ENCODE data around the gene TNS3. TPM values are rescaled to one million over a fixed set of nuclear protein-coding genes. Genes with fewer than 3 reads are reported as not detected.

TNS3 gene
- total and polyA plus RNA-seq, 2 donors (not counting 3 experiments of a cell fraction or from before 2014, with no cell fraction given) = 10.4 to 45.1 TPM

DNA sequence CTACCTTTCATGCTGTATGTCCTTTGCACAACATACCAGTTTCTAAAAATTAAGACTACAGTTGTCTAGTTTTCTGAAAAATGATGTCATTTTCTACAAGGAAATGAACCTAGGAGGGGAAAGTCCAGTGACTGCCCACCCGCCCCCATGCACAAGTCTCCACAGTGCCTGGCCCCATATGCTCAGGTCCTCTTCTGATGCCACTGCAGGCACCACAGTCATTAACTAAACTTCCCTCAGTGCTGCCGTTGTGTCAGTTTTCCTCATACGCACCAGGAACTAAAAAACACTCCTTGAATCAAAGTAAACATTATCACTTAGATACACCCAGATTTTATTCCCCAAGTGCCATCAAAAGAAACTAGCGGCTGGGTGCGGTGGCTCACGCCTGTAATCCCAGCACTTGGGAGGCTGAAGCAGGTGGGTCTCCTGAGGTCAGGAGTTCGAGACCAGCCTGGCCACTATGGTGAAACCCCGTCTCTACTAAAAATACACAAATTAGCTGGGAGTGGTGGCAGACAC lies 6.9 kb upstream of the TNS3 start:
- H2AFZ ChIP-seq (ENCODE audit: low read depth, low read length) = no peak overlapping the region
- intact Hi-C loops (cut with micrococcal nuclease) = loop anchor here (10.0 kb wide), 1 partner anchor 324 kb away; no protein-coding TSS in a partner anchor
- no peaks in the 10 kb centered on the region for H3K79me2 ChIP-seq (ENCODE audit: control insufficient read depth, insufficient read depth, low read length)
- no peak overlapping the region for H3K9ac ChIP-seq (replicated peaks; ENCODE audit: extremely low read depth, insufficient read depth, low read length)
- ChIA-PET POLR2A (interaction anchor here (0.7 kb wide), 1 partner anchor 1689 kb away, joined by 3 read pairs; no protein-coding TSS in a partner anchor), CTCF (no interaction called here)
- no peak for TF ChIP-seq FOS (IDR thresholded peaks at IDR 0.05; ENCODE audit: borderline replicate concordance, insufficient read depth, low read length)
- no peak for TF ChIP-seq POLR2A (IDR thresholded peaks at IDR 0.05; ENCODE audit: low read depth, low read length)
- no peak for TF ChIP-seq EZH2 (IDR thresholded peaks at IDR 0.05; ENCODE audit: borderline replicate concordance, low read depth, low read length, severe bottlenecking)
- TF ChIP-seq GATA2 (IDR thresholded peaks at IDR 0.05; ENCODE audit: insufficient read depth, insufficient read length, low read depth, low read length) = no peak
- TF ChIP-seq JUN (IDR thresholded peaks at IDR 0.05; ENCODE audit: borderline replicate concordance, insufficient read depth, insufficient read length, low read depth) = no peak
- TF ChIP-seq, protein P1, sequence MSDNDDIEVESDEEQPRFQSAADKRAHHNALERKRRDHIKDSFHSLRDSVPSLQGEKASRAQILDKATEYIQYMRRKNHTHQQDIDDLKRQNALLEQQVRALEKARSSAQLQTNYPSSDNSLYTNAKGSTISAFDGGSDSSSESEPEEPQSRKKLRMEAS (IDR thresholded peaks at IDR 0.05; ENCODE audit: insufficient read depth, insufficient read length) = no peak
- no peaks in the 10 kb centered on the region for H3K36me3 ChIP-seq (ENCODE audit: control insufficient read depth in 2 of 2, extremely low read depth in 1 of 2, insufficient read depth in 2 of 2, low read length in 2 of 2)
- H4K20me1 ChIP-seq (replicated peaks; ENCODE audit: control insufficient read depth, extremely low read depth, insufficient read depth, low read length) = no peaks in the 10 kb centered on the region
- FAIRE-seq (no peak), DNase-seq (ENCODE audit: low read depth, low spot score) (no peak)
- peaks cover under 1 to 2% of the 10 kb centered on the region in 2 experiments for H3K27me3 ChIP-seq (ENCODE audit: control insufficient read depth in 2 of 2, insufficient read depth in 2 of 2, low read length in 2 of 2)
- dilution Hi-C loops (cut with MboI; ENCODE audit: extremely low pct_ligation_motif_present, low sequenced_read_pairs) = no loop called here
- no peaks in the 10 kb centered on the region for H3K9me1 ChIP-seq (replicated peaks; ENCODE audit: control insufficient read depth, extremely low read depth, insufficient read depth, low read length)
- no peak overlapping the region for H3K4me2 ChIP-seq (ENCODE audit: insufficient read depth, low read length)
- no peak overlapping the region for H3K27ac ChIP-seq (ENCODE audit: insufficient read depth, low read depth, low read length)
- BruUV-seq (replicated peaks) = no TSS peak
- H3K9me3 ChIP-seq (replicated peaks; ENCODE audit: control insufficient read depth, insufficient read depth, low read length) = no peaks in the 10 kb centered on the region
- no peak overlapping the region for H3K4me3 ChIP-seq (replicated peaks in 1 of 3; ENCODE audit: insufficient read depth in 1 of 3, low read depth in 1 of 3, low read length in 3 of 3)
- no peaks in the 10 kb centered on the region for H3K4me1 ChIP-seq (ENCODE audit: control insufficient read depth, extremely low read depth, insufficient read depth, low read length)

DNA sequence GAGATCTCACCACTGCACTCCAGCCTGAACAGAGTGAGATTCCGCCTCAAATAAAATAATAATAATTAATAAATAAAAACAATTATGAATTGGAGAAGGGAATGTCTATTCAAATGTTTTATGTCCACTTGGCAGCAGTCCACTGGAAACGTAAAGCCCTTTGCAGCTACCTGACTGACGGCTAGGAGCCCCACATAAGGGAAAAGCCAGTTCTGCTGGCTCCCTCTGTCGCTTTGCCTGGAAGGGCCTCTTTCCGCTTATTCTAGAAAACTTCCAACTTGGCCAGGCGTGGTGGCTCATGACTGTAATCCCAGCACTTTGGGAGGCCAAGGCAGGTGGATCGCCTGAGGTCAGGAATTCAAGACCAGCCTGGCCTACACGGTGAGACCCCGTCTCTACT lies 6.1 kb upstream of the TNS3 start:
- FAIRE-seq (no peak), DNase-seq (ENCODE audit: low read depth, low spot score) (no peak)
- TF ChIP-seq FOS (IDR thresholded peaks at IDR 0.05; ENCODE audit: borderline replicate concordance, insufficient read depth, low read length) (no peak), CTCF (IDR thresholded peaks at IDR 0.05; ENCODE audit: extremely low read depth in 1 of 2, insufficient read depth in 1 of 2, low read depth in 1 of 2, low read length in 2 of 2) (no peak), GATA2 (IDR thresholded peaks at IDR 0.05; ENCODE audit: insufficient read depth, insufficient read length, low read depth, low read length) (no peak)
- no TSS peak for BruUV-seq (replicated peaks)
- H3K9me1 ChIP-seq (replicated peaks; ENCODE audit: control insufficient read depth, extremely low read depth, insufficient read depth, low read length) = no peaks in the 10 kb centered on the region
- no peak overlapping the region for H3K4me3 ChIP-seq (replicated peaks in 1 of 3; ENCODE audit: insufficient read depth in 1 of 3, low read depth in 1 of 3, low read length in 3 of 3)
- H2AFZ ChIP-seq (ENCODE audit: low read depth, low read length) = no peak overlapping the region
- ChIA-PET CTCF (interaction anchor here (0.9 to 1.5 kb wide), 2 partner anchors 70 to 152 kb away, joined by 3 read pairs; no protein-coding TSS in a partner anchor), POLR2A (no interaction called here)
- no peaks in the 10 kb centered on the region for H3K4me1 ChIP-seq (ENCODE audit: control insufficient read depth, extremely low read depth, insufficient read depth, low read length)
- dilution Hi-C loops (cut with MboI; ENCODE audit: extremely low pct_ligation_motif_present, low sequenced_read_pairs) (no loop called here), intact Hi-C loops (cut with micrococcal nuclease) (loop anchor here (10.0 kb wide), 1 partner anchor 323 kb away; no protein-coding TSS in a partner anchor)
- H3K9me3 ChIP-seq (replicated peaks; ENCODE audit: control insufficient read depth, insufficient read depth, low read length) = no peaks in the 10 kb centered on the region
- peaks cover 5 to 6% of the 10 kb centered on the region in 2 experiments for H3K27me3 ChIP-seq (ENCODE audit: control insufficient read depth in 2 of 2, insufficient read depth in 2 of 2, low read length in 2 of 2)
- no peaks in the 10 kb centered on the region for H4K20me1 ChIP-seq (replicated peaks; ENCODE audit: control insufficient read depth, extremely low read depth, insufficient read depth, low read length)
- H3K27ac ChIP-seq (ENCODE audit: insufficient read depth, low read depth, low read length) = no peak overlapping the region
- H3K36me3 ChIP-seq (ENCODE audit: control insufficient read depth in 2 of 2, extremely low read depth in 1 of 2, insufficient read depth in 2 of 2, low read length in 2 of 2) = no peaks in the 10 kb centered on the region
- H3K9ac ChIP-seq (replicated peaks; ENCODE audit: extremely low read depth, insufficient read depth, low read length) = no peak overlapping the region
- H3K4me2 ChIP-seq (ENCODE audit: insufficient read depth, low read length) = no peak overlapping the region
- H3K79me2 ChIP-seq (ENCODE audit: control insufficient read depth, insufficient read depth, low read length) = no peaks in the 10 kb centered on the region

Data from endothelial cell of umbilical vein (primary cell).